ENCODE measurements around the gene MYL11. TPM values are rescaled to one million over a fixed set of nuclear protein-coding genes. Genes with fewer than 3 reads are reported as not detected.

Gene MYL11
- total RNA-seq, 1 donor from 2014 or later: not detected

Other genes starting within 250 kb of the MYL11 start
- gene CORO1A, start 191.2 kb upstream of the MYL11 start, total RNA-seq: 1.9 and 4.7 TPM in 2 replicates
- 57.5 and 245 TPM in 2 replicates for gene BOLA2B, start 181.1 kb upstream of the MYL11 start, total RNA-seq
- 44.0 and 72.8 TPM in 2 replicates for gene SLX1A, start 180.9 kb upstream of the MYL11 start, total RNA-seq
- 2.6 and 7.1 TPM in 2 replicates for gene SULT1A3, start 175.5 kb upstream of the MYL11 start, total RNA-seq
- gene NPIPB13, start 126.3 kb upstream of the MYL11 start, total RNA-seq: 1.1 and 4.3 TPM in 2 replicates
- gene CD2BP2, start 19.5 kb upstream of the MYL11 start, total RNA-seq: 44.4 and 50.4 TPM in 2 replicates
- 37.4 and 57.4 TPM in 2 replicates for gene TBC1D10B, start 4.3 kb upstream of the MYL11 start, total RNA-seq
- not detected in 2 replicates for gene SEPTIN1, start 7.8 kb downstream of the MYL11 start, total RNA-seq
- 16.5 and 20.1 TPM in 2 replicates for gene ZNF48, start 20.6 kb downstream of the MYL11 start, total RNA-seq
- gene ZNF771, start 32.8 kb downstream of the MYL11 start, total RNA-seq: 14.8 and 21.4 TPM in 2 replicates
- 61.3 and 61.9 TPM in 2 replicates for gene DCTPP1, start 55.2 kb downstream of the MYL11 start, total RNA-seq
- gene SEPHS2, start 71.1 kb downstream of the MYL11 start, total RNA-seq: 16.0 and 17.1 TPM in 2 replicates
- not detected in 2 replicates for gene ITGAL, start 97.9 kb downstream of the MYL11 start, total RNA-seq
- 18.6 and 21.3 TPM in 2 replicates for gene ZNF768, start 151.8 kb downstream of the MYL11 start, total RNA-seq
- gene ZNF747, start 160.1 kb downstream of the MYL11 start, total RNA-seq: 8.7 and 9.3 TPM in 2 replicates
- gene ZNF764, start 183.6 kb downstream of the MYL11 start, total RNA-seq: 4.4 and 4.8 TPM in 2 replicates
- gene ZNF688, start 196.9 kb downstream of the MYL11 start, total RNA-seq: 10.6 and 10.9 TPM in 2 replicates
- 8.1 and 11.9 TPM in 2 replicates for gene ZNF785, start 210.9 kb downstream of the MYL11 start, total RNA-seq
- 5.8 and 6.0 TPM in 2 replicates for gene ZNF689, start 235.6 kb downstream of the MYL11 start, total RNA-seq